Jurkat, Clone E6-1 (cell line): ENCODE data around the gene LHPP.

ENCODE experiments used
- DNase-seq: peaks from one replicate; pipeline ENCODE4 v3.0.0-alpha.2; 2011; ENCODE audit warnings: low read depth, low spot score
- H3K4me3 ChIP-seq: 2 replicates; pipeline ENCODE4 v1.5.1; 2011; ENCODE audit warnings: mild to moderate bottlenecking, low read length, control low read depth, moderate library complexity

LHPP gene

GRCh38 chr10:124640056-124640455, 178.4 kb downstream of the LHPP start:
- H3K4me3 ChIP-seq, result no peak overlapping the region
- DNase-seq, result no peak

- H3K4me3 ChIP-seq, result no peak overlapping the region
- no peak for DNase-seq
Observed at GRCh38 chr10:124640538-124641231, 179.1 kb downstream of the LHPP start.

DNA sequence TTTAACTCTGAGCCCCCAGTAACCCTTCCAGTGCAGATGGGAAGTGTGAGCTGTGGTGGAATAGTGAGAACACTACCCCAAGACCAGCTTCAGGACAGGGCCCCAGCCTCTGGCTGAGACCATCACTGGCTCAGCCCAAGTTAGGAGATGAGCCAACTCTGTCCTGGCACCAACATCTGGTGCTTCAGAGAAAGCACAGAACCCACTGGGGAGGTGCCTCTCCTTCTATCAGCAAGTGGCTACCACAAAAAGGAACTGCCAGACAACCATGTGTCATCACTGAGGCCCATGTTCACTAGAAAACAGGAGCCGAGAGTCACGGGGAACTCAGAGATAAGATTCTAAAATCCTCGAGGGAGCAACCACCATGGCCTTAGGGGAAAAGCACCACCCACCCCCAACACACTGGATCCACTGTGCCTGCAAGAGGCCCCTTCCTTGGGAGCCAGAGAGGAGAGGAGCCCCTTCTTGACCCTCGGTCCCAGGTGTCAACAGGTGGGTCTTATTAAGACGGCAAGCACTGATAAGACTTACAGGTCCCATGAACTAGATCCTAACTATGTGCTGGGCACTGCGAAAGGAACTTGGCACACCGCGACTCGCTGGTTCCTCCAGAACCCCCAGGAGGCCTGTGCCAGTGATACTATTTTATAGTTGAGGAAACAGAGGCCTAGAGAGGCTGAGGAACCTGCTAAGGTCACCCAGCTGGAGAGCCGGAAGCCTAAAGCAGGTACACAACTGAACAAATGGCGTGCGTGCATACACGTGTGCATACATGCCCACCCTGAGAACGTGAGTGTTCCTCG, 179.9 kb downstream of the LHPP start:
- H3K4me3 ChIP-seq, result 0 out of 2 replicates have a peak overlapping the region, but pooled peaks have one; percentile 7
- peak; percentile 71 for DNase-seq

DNA sequence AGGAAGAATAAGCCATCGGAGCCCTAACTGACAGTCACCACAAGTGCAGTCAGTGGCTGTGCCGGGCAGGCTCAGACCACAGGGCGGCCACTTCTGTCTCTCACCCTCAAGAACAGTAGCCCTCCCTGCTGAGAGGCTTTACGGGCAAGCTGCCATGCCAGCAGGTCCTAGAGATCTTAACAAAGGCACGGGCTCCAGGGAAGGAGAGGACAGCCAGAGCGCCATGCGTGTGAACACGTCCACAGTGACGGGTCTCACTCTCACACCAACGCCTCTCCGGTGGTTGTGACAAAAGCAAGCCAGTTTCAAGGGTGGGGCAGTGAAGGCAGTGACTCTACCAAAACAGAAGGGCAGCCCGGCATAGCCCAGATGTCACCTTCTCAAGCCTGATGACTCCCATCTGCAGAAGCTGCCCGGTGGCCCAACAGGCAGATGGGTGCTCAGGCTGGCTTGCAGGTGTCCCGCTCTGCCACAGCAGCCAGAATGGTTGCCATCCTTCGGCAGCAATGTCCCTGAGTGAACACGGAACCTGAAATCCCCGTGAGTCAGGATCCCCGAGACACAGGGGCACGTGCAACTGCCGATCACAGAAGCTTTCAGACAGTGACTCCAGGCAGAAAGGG, 180.6 kb downstream of the LHPP start:
- H3K4me3 ChIP-seq, result no peak overlapping the region
- no peak for DNase-seq

- no peak overlapping the region for H3K4me3 ChIP-seq
- DNase-seq, result no peak
Observed at GRCh38 chr10:124643330-124644009, 181.8 kb downstream of the LHPP start.

- no peak for DNase-seq
- H3K4me3 ChIP-seq, result no peak overlapping the region
Observed at GRCh38 chr10:124644236-124644635, 182.6 kb downstream of the LHPP start.

- no peak overlapping the region for H3K4me3 ChIP-seq
- DNase-seq, result no peak
Observed at GRCh38 chr10:124644771-124645415, 183.3 kb downstream of the LHPP start.

DNA sequence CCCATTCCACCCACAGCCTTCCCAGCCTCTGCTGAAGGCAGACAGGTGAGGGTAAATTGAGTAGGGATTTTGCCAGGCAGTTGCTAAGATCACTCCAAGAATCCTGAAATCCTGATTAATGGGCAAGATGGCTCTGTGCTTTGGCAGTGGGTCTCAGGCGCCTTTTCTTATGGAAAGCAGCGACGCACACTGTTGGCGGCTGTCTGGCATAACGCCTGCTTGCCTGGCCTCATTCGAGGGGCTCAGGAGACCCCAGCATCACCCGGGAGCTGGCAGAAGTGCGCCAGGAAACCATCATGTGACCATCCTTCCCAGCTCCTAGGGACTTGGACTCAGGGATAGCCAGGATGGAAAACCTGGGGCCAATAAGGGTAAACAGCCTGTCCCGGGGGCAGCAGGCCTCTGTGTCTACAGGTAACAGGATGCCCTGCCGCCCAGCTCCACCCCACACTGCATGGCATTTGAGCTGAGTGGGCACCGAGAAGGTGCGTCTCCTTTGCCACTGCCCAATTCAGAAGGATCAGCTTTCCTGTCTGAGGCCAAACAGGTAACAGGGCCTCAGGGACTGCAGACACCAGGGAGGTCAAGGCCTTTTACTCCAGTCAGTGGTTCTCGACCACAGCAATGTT, 184.0 kb downstream of the LHPP start:
- DNase-seq, result no peak
- no peak overlapping the region for H3K4me3 ChIP-seq

DNA sequence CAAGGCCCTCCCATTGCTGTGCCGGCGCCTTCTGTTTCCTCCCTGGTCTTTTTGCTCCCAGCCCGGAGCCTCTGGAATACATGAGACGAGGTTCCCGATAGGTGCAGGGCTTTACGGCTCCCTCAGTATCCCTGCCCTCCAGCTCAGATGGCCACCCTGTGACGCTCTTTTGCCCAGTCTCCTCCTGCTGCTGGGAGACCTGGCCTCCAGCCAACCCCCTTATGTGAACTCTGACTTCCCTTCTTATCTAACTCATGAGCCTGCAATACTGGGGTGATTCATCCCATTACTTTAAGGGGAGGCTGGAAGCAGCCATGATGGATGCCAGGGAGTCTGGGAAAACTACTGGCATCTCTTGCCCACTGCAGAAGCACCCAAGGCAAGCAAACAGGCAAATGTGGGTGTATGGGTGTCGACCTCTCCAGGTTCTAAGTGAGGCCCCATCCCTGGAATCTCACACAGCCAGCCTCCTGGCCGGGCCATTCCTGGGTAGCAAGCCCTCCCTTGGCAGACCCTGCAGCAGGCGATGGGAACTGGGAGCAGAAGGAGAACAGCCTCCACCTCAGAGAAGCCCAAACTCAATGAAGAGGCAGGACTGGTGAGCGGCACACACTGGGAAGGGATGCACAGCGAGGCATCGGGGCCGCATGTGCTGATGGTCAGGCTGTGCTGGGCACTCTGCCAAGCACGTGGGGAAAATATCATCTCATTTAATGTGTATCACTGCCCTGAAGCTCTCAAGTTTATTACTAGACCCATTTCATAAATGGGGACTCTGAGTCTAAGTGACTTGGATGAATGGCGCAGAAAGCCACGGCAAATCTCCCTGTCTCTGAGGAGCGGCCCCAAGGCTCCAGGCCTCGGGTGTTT, 185.1 kb downstream of the LHPP start:
- no peak for DNase-seq
- no peak overlapping the region for H3K4me3 ChIP-seq

DNA sequence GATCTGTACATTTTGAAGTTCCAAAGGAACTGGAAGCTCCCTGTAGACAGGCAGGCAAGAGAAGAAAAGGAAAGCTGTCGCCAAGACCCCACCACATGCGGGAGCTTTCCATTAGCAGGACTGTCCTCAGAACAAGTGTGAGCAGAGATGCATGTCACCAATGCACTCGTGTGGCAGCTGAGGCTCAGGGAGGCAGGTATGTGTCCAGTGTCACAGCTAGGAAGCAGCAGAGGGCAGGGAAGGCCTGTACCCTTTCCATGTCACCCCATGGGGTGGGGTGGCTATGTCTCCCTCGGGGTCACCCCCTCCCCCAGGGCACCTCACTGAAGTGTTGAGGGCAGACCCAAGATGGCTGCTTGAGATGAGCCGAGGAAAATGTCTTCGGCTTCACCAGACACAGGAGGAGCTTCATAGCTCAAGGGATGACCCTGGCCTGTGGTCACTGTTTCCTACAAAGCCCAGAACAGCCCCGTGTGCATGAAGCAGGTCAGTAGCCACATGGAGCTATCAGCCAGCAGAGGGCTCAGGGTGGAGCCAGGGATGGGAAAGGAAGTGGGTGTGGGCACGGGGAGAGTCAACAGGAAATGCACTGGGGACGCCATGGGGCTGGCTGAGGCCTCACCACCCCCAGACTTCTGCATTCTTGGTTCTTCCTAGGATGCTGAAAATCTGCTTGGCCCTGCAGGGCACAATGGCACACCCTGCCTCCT, 186.0 kb downstream of the LHPP start:
- peak; percentile 92 for DNase-seq
- H3K4me3 ChIP-seq, result peak overlapping the region; percentile 58

DNA sequence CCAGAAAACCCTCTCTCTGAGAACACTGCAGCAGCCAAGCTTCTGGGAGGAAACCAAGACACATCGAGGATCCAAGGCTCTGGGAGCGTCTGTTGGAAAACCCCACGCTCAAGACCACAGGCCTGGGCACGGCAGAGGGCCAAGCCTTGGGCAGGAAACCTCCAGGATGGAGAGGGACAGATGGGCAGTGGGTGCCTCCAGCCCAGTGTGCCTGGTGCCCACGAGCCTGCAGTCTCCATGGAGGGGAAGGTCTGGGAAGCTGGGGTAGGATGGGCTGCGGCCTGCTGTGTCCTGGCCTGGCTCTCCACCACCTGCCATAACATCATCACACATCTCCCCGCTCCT, 186.5 kb downstream of the LHPP start:
- no peak for DNase-seq
- peak overlapping the region; percentile 58 for H3K4me3 ChIP-seq

DNA sequence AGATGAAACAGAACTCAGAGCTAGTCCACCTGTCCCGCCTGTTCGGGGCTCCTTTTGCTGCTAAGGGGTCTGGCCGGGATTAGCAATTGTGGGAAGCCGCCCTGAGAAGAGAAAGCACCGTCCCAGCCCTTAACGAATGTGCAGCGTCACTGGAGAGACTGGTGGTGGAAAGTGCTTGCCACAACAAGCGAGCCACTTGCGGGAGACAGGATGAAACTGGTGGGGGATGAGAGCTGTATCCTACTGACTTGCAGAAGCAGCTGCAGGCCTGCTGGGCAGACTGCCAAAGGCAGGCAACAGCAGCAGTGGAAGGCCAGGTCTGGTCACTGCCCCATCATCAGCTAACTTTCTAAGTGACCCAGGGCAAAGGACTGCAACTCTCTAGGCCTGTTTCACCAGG, 187.1 kb downstream of the LHPP start:
- H3K4me3 ChIP-seq, result peak overlapping the region; percentile 58
- peak; percentile 96 for DNase-seq

DNA sequence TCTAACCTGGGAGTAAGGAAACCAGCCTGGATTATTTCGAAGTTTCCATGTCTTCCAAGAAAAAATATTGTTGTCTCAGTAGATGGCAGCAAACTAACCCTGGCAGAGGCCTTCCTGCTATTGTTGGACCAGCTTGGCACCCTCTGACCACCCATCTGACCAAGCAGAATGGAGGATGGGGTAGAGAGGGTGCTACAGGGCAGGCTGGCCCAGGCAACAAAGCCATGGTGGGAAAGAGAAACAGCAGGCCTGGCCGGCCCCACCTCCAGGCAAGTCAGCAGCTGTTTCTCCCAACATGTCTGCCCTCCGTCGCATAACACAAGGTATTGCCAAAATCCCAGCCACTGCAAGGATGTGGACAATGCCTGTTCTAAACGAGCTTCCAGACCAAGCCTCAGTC, 187.6 kb downstream of the LHPP start:
- no peak overlapping the region; the same call in 1 of the 2 replicates for H3K4me3 ChIP-seq
- no peak for DNase-seq

- peak; percentile 54 for DNase-seq
- 0 out of 2 replicates have a peak overlapping the region, but pooled peaks have one; percentile 15 for H3K4me3 ChIP-seq
Observed at GRCh38 chr10:124650263-124650662, 188.6 kb downstream of the LHPP start.

DNA sequence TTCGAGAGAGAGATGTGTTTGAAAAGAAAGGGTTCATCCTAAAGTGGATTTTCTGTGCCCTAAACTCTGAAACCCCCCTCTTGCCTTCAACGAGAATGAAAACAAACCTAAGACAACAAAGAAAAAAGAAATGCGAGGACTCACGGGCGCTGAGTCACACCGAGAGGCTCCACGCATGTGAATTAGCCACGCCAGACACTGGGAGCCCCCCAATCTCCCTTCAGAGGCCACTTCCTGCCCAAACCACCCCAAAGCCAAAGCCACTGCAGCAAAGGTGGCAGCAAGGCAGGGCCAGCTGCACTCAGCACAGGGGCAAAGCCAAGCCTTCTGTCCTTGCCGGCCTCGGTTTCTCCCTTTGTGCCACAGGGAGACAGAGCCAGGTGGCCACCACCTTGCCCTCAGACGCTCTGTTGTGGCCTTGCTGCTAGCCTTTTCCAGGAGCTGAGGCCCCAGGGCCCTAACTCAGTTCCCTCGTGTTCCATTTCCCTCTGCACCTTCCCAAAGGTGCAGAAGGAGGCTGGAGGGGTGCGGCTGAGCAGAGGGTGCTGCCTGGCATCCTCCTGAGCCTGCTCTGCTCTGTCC, 189.3 kb downstream of the LHPP start:
- DNase-seq, result peak; percentile 74
- peak overlapping the region; percentile 15 for H3K4me3 ChIP-seq

- DNase-seq, result no peak
Observed at GRCh38 chr10:124651402-124651891, 189.8 kb downstream of the LHPP start.

DNA sequence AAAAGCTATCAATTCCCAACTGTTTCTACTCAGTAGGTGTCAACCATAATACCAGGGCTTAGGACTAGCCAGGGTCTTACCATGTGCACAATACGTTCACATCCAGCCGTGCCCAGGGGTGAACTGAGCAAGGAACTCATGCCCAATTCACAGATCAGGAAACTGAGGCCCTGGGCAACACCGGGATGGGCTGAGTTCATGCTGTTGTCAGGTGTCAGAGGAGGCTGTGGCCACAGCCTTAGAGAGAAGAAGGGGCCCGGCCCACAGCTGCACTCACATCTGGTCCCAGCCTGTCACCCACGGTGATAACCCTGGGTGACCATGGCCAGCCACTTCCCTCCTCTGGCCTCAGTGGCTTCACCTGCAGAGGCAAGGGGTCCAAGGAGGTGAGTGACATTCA, 190.6 kb downstream of the LHPP start:
- no peak overlapping the region for H3K4me3 ChIP-seq
- no peak for DNase-seq

More at GRCh38 chr10:124651402-124651891, 189.8 kb downstream of the LHPP start:
- H3K4me3 ChIP-seq, result peak overlapping the region; percentile 15; the same call in 1 of the 2 replicates
